Measurements from ENCODE around the gene FGL2. TPM values are rescaled to one million over a fixed set of nuclear protein-coding genes. Genes with fewer than 3 reads are reported as not detected.

The FGL2 gene
- total and polyA plus RNA-seq, 2 of the 4 experiments (the other 2 are of a cell fraction) = 0.32 to 1.3 TPM

DNA sequence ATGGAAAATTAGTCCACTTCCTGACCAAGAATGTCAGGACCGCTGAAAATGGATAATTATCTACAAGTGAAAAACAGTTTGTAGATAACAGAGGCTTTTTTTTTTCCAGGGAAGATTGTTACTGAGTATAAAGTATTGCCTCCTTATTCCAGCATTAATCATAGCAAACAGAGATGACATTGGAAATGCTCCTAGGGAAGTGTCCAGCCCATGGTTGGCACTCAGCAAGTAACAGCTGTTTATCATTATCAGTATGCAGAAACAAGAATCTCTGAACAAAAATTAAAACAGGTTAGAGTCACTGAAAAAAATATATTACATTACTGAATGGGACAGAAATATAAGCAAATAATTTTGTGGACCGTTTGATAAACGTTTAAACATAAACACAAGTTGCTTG lies 14.6 kb downstream of the FGL2 start:
- H3K79me1 ChIP-seq (ENCODE audit: low read depth in 1 of 2, low read length in 2 of 2) = no peaks in the 10 kb centered on the region
- no peaks in the 10 kb centered on the region for H3K36me3 ChIP-seq (ENCODE audit: control insufficient read depth, insufficient read depth, low read length)
- H3K4me2 ChIP-seq (ENCODE audit: low read depth, low read length) = no peak overlapping the region
- H3K56ac ChIP-seq (ENCODE audit: extremely low read depth, insufficient read depth, low read length) = no peak overlapping the region
- peak overlapping the region; percentile 18; the same call in 1 of the 2 replicates for H2BK20ac ChIP-seq (ENCODE audit: low read depth, low read length)
- BruUV-seq (replicated peaks) = no TSS peak
- no peak overlapping the region for H2BK120ac ChIP-seq (ENCODE audit: low read depth, low read length)
- no peaks in the 10 kb centered on the region for H3K9me3 ChIP-seq (ENCODE audit: control insufficient read depth, insufficient read depth, low read length)
- H3K9me1 ChIP-seq (ENCODE audit: insufficient read depth, low read length) = peaks cover 2% of the 10 kb centered on the region; the same call in 1 of the 2 replicates
- no peaks in the 10 kb centered on the region for H3K27me3 ChIP-seq (ENCODE audit: control insufficient read depth, insufficient read depth, low read length)
- no peak overlapping the region for H3K23ac ChIP-seq (ENCODE audit: low read depth, low read length)
- in situ Hi-C loops (cut with MboI; ENCODE audit: low sequenced_read_pairs) = no loop called here
- no peak overlapping the region for H2BK5ac ChIP-seq (ENCODE audit: low read depth, low read length, poor library complexity, severe bottlenecking)
- no peak for ATAC-seq (ENCODE audit: low read depth)
- no peak overlapping the region for H4K5ac ChIP-seq (ENCODE audit: low read depth, low read length)
- intact Hi-C loops (cut with micrococcal nuclease) = no loop called here
- H3K27ac ChIP-seq (ENCODE audit: insufficient read depth, low read length) = no peak overlapping the region
- no peak overlapping the region for H3K9ac ChIP-seq (ENCODE audit: low read depth, low read length)
- no peak for DNase-seq
- TF ChIP-seq MXI1 (IDR thresholded peaks at IDR 0.05; ENCODE audit: borderline replicate concordance, low read depth, low read length) = no peak
- TF ChIP-seq POLR2A (IDR thresholded peaks at IDR 0.05; ENCODE audit: low read depth, low read length) = no peak
- no peak for TF ChIP-seq USF2 (IDR thresholded peaks at IDR 0.05; ENCODE audit: low read depth, low read length)
- no peak for TF ChIP-seq CTCF (conservative IDR thresholded peaks at IDR 0.05; ENCODE audit: low read depth, low read length)
- no peak for TF ChIP-seq RCOR1 (IDR thresholded peaks at IDR 0.05; ENCODE audit: insufficient replicate concordance, low read length)
- TF ChIP-seq RFX5 (IDR thresholded peaks at IDR 0.05; ENCODE audit: low read depth, low read length) = no peak
- no peak for TF ChIP-seq SMC3 (IDR thresholded peaks at IDR 0.05; ENCODE audit: low read depth, low read length)
- no peak for TF ChIP-seq BHLHE40 (IDR thresholded peaks at IDR 0.05; ENCODE audit: low read depth, low read length)
- TF ChIP-seq MAZ (IDR thresholded peaks at IDR 0.05; ENCODE audit: borderline replicate concordance, low read depth, low read length) = no peak
- no peak for TF ChIP-seq NFE2L2 (IDR thresholded peaks at IDR 0.05; ENCODE audit: low read depth, low read length)
- TF ChIP-seq CHD1 (IDR thresholded peaks at IDR 0.05; ENCODE audit: low read depth, low read length) = no peak
- no peak for TF ChIP-seq RAD21 (IDR thresholded peaks at IDR 0.05; ENCODE audit: low read length)
- TF ChIP-seq MAFK (IDR thresholded peaks at IDR 0.05; ENCODE audit: low read depth, low read length) = no peak
- no peak for TF ChIP-seq FOS (IDR thresholded peaks at IDR 0.05; ENCODE audit: low read depth, low read length)
- TF ChIP-seq ELK1 (IDR thresholded peaks at IDR 0.05; ENCODE audit: borderline replicate concordance, low read depth, low read length) = no peak
- no peak for TF ChIP-seq CEBPB (IDR thresholded peaks at IDR 0.05; ENCODE audit: low read depth, low read length)
- H3K14ac ChIP-seq (replicated peaks; ENCODE audit: low read depth, low read length) = 0 out of 2 replicates have a peak overlapping the region, but pooled peaks have one; percentile 30
- H3K4me3 ChIP-seq (ENCODE audit: insufficient read depth, low read depth, low read length) = no peak overlapping the region
- H2BK15ac ChIP-seq (ENCODE audit: low read depth, low read length) = no peak overlapping the region
- no peak overlapping the region for H2AFZ ChIP-seq (replicated peaks; ENCODE audit: low read length, poor library complexity)
- no peaks in the 10 kb centered on the region for H4K20me1 ChIP-seq (ENCODE audit: insufficient read depth, low read length)
- no peak overlapping the region for H3K4ac ChIP-seq (ENCODE audit: low read depth, low read length)
- no peak overlapping the region for H2AK5ac ChIP-seq (ENCODE audit: low read depth, low read length)
- dilution Hi-C loops (cut with HindIII; ENCODE audit: low sequenced_read_pairs, unreplicated experiment) = no loop called here
- CTCF ChIA-PET = interaction anchor here (0.7 kb wide), 1 partner anchor 38 kb away, joined by 7 read pairs; no protein-coding TSS in a partner anchor
- no peak overlapping the region for H2AK9ac ChIP-seq (replicated peaks; ENCODE audit: low read depth, low read length, poor library complexity)
- no peak overlapping the region; a peak in 1 of 4 replicates for H4K8ac ChIP-seq (ENCODE audit: low read depth in 2 of 2, low read length in 2 of 2)
- no peaks in the 10 kb centered on the region; the same call in 1 of the 2 replicates for H3K4me1 ChIP-seq (ENCODE audit: control insufficient read depth, insufficient read depth, low read length)
- POLR2A ChIA-PET (ENCODE audit: unreplicated experiment) = no interaction called here
- no peak overlapping the region for H3K18ac ChIP-seq (ENCODE audit: low read depth, low read length)
- H4K91ac ChIP-seq (ENCODE audit: insufficient read depth, low read depth, low read length) = no peak overlapping the region
- WGBS, 2 experiments (ENCODE audit: extremely low coverage in 2 of 2, insufficient read length in 1 of 2) = no CpG with 5 or more reads among the region's 3 CpGs

Measured in IMR-90 (cell line).